Midbrain (tissue), 1 donor: ENCODE results near the gene PAGR1.
"Not testable (repeated sequence)": the region's sequence is repeated elsewhere in the genome, so short reads cannot be mapped to it uniquely, and the experiment has no call there.

Experiments
- DNase-seq: peaks from one replicate; lab custom pipeline; 2025; lab: John Stamatoyannopoulos, UW

Gene PAGR1

DNA sequence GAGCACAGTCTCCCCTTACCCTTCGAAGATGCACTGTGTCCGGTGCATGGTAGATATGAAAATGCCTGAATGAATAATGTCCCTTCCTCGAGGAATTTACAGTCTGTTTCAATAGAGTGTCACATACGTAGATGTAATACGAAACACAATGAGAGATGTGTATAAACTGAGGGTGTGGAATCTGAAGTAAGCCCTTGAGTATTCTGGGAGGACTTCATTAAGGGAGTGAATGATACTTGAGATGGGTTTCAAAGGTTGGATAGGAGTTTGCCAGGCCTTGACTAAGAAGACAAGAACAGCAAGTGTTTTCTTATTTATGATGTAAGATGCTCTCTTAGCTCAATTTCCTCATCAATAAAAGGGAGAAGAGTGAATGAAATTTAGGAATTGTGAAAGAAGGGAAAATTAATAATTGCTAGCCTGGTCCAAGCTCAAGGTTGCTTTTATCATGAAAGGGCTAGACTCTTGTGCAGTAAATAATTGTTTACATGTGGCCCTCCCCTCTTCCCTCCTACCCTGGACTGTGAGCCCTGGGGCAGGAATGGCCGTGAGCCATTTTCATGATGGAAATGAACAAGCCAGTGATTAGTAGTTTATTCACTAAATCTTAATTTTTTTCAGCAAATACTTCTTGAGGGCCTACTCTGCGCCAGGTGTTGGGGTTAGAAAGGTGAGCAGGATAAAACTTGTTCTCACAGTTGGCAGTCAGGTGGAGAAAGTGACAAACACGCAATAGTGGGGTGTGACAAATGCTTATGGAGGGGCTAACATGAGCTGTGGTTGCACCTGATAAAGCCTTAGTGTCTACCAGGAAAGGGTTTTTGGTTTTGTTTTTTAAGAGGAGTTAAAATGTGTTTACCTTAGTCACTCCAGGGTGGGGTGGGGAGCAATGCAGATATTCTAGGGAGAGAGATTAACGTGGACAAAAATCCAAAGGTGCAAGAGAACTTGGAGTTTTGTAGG, 23.8 kb upstream of the PAGR1 start:
- DNase-seq, result no peak

DNA sequence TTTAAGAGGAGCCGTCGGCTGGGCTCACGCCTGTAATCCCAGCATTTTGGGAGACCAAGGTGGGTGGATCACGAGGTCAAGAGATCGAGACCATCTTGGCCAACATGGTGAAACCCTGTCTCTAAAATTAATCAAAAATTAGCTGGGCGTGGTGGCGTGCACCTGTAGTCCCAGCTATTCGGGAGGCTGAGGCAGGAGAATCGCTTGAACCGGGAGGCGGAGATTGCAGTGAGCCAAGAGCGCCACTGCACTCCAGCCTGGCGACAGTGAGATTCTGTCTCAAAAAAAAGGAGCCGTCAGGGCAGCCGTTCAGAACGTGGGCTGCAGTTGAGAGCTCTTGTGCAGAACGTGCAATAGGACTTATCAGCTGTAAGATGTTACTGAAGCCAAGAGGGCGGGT, 22.8 kb upstream of the PAGR1 start:
- DNase-seq, result not testable (repeated sequence)

DNA sequence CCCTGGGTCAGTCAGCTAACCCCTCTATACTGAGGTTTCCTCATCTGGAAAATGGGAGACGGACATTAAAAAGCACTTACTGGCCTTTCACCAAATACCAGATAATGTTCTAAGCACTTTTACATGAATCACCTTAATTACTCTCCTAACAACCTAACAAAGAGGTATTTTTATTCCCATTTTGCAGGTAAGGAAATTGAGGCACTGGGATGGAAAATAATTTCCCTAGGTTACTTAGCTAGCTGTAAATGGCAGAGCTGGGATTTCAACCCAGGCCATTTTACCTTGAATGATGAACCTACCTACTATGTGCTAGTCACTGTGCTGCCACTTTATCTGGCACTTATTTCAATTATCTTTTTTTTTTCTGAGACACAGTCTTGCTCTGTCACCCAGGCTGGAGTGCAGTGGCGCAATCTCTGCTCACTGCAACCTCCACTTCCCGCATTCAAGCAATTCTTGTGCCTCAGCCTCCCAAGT, 21.7 kb upstream of the PAGR1 start:
- no peak for DNase-seq

DNA sequence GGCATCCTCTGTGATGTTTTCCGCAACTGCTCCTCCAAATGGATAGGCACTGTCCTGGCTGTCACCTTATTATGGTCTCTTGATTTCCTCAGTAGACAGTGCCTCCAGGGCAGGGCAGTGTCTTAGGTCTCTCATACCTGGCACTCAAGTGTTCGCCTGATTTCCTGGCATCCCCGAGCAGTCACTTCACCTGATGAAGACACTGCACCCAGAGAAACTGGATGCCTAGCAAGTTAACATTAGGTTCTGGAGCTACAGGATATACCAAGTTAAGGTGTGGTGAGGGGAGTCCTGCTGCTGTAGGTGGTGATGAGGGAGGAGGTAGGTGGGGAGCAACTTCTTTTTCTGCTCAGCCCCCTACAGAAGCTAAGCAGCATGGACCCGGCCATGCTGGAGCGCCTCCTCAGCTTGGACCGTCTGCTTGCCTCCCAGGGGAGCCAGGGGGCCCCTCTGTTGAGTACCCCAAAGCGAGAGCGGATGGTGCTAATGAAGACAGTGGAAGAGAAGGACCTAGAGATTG, 13.5 kb upstream of the PAGR1 start:
- no peak for DNase-seq

DNA sequence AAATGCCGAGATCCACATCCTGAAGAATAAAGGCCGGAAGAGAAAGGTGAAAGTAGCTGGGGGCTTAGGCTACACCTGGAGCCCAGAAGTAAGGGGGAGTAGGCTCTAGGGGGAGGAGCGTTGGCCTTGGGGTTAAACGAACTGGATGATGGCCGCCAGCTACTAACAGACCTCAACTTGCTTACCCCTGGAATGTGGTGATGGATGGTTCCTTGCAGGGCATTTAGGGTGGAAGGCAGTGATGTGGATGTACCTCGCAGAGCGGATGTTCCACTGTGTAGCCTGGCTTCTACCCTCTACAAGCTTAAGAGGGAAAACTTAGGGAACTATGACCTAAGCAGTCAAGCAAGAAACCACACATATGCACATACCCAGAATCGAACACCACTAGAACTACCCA, 11.9 kb upstream of the PAGR1 start:
- DNase-seq, result no peak

- peak; percentile 38 for DNase-seq
Measured at GRCh38 chr16:29804455-29805231, 11.3 kb upstream of the PAGR1 start.

DNA sequence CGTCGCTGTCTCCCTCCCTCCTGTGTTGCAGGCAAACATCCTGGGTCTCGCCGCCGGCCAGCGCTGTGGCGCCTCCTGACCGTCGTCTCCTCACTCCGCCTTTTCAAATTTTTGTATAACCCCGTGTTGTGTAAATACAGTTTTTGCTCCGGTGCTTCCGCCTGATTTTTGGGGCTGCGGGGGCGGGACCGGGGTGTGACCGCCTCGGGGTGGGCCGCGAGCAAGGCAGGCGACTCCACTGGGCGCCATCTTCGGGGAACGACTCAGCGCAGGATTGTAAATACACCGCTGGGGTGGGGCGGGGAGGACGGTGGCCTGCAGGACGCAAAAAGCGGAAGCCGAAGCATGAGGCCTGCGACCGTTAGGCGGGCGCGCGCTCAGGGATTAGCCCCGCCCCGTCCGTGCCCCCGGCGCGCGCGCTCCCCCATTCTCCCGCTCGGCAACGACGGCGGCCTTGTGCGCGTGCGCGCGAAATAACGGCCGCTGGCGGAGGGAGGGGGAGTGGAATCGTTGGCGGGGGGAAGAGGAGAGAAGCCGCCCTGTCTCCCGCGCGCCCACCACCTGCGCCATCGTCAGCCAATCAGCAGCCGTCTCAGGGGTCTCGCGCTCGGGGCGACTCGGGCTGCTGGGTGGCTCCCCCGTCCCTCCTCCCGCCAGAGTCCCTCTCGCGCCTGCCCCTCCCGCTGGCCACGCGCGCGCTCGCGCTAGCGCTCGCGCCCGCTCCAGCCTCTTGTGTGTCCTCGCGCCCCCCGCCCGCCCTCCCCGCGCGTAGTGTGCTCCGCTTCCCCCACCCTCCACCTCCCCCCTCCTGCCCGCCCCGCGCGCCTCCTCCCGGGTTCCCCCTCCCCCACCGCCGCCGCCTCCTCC, 10.5 kb upstream of the PAGR1 start:
- peak; percentile 98 for DNase-seq

- DNase-seq, result peak; percentile 78
Measured at GRCh38 chr16:29806099-29806579, 9.8 kb upstream of the PAGR1 start, which contains the start of gene MAZ. TSS of gene MAZ (plus strand) at chr16:29806529. CDS start at chr16:29806702, 173 bp downstream.

- peak; percentile 25 for DNase-seq
Measured at GRCh38 chr16:29806641-29807425, 9.1 kb upstream of the PAGR1 start.

DNA sequence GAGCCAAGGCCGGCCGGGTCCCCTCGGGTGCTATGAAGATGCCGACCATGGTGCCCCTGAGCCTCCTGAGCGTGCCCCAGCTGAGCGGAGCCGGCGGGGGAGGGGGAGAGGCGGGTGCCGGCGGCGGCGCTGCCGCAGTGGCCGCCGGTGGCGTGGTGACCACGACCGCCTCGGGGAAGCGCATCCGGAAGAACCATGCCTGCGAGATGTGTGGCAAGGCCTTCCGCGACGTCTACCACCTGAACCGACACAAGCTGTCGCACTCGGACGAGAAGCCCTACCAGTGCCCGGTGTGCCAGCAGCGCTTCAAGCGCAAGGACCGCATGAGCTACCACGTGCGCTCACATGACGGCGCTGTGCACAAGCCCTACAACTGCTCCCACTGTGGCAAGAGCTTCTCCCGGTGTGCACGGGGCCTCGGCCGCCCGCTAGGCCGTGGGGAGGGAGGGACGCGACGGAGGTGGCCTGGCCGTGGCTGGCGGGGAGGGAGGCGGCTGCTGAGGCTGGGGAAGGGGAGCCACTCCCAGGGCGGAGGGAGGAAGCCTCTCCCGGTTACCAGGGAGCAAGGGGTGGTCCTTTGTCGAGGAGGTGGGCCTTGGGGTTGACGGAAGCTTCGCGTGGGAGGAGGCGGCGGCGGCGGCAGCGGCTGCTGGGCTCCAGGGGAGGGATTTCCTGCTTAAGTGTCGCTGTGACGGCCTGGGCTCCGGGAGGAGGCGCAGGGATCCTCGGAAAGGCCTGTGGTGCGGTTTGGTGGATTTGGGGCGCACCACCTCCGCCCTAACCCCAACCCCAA, 8.3 kb upstream of the PAGR1 start:
- DNase-seq, result peak; percentile 88

DNA sequence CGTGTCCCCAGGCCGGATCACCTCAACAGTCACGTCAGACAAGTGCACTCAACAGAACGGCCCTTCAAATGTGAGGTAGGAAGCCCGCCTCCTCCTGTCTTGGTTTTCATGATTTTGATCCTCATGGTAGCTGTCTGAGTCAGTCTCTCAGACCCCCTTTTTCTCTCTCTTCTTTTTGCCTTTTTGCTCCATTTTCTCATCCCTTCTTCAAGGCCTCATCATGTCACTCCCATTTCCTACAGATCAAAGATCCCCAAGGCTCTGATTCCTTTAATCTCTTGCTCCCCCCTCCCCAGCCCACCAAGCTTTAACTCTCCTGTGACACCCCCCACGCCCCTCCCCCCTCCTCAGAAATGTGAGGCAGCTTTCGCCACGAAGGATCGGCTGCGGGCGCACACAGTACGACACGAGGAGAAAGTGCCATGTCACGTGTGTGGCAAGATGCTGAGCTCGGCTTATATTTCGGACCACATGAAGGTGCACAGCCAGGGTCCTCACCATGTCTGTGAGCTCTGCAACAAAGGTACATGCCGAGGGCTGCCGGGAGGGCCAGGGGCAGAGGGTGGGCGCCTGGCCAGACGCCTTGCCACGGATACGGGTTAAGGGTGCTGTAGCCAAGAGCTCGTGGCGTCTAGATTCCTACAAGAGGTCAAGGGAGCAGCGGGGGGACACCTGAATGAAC, 7.6 kb upstream of the PAGR1 start:
- no peak for DNase-seq

DNA sequence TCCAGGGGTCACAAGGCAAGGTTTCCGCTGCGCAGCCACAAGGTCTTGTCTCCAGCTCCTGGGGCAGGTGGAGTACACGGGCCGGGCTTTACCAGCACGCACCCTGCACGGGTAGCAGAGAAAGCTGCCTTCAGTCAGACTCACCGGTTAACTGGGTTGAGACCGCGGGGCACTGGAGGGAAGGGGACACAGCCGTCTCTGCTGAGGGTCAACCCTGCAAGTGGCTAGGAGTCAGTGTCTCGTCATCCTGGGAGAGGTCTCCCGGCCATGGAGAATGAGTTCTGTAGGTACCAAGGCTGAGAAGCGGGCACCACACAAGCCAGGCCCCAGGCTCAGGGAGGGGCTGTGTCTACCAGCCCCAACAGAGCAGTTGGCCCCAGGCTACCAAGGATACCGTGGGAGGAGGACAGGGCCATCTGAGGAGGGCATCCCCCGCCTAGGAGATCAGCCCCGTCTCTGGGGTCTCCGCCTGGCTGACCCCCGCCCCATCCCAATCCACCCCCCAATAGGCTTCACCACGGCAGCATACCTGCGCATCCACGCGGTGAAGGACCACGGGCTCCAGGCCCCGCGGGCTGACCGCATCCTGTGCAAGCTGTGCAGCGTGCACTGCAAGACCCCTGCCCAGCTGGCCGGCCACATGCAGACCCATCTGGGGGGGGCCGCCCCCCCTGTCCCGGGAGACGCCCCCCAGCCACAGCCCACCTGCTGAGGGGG, 6.8 kb upstream of the PAGR1 start:
- no peak for DNase-seq

GRCh38 chr16:29809850-29810698, 5.9 kb upstream of the PAGR1 start:
- no peak for DNase-seq

DNA sequence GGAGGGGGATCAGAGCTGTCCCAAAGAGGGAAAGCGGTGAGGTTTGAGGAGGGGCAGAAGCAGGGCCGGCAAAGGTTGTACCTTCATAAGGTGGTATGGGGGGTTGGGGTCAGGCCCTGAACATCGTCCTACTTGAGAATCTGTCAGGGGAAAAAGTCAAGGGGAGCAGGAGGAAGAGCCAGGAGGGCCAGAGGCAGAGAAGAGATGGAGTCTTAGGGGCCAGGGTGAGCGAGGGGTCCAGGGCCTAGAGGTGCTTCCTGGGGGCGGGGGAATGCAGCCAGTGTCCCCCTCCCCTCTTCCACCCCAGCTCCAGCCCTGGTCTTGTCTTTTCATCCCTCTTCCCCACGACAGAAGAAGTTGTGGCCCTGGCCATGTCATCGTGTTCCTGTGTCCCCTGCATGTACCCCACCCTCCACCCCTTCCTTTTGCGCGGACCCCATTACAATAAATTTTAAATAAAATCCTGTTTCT, 5.2 kb upstream of the PAGR1 start:
- no peak for DNase-seq

DNA sequence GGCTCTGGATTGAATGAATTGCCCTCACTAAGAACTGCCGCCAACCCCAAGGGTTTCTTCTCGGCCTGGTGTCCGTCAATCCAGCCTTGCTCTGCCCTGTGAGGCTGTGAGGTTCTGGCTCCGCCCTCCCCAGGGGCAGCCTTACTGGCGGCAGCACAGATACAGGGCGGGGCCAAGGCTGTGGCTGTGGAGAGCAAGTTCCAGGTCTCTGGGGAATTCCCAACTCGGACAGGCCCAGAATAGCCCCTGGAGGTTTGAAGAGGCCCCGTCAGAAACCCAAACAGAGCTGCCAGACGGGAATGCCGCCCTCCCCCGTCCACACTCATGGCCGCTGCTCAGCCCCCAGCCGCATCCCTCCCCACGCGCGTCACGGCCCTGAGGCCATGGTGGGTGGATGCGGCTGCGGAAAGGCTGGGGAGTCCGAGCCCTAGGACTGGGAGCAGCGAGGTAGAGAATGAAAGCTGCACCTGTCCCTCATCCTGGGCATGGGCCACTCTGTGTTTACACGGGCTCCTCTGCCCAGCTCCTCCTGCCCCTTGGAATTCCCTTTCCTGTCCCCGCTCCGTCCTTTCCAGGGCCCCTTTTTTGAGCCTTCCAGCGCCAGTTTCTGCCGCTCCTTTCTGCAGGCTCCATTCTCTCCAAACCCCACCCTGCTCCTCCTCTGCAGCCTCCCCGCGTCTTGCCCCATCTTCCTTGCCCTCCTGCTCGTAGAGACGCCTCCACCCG, 4.6 kb upstream of the PAGR1 start:
- DNase-seq, result peak; percentile 91

GRCh38 chr16:29811896-29812665, 3.9 kb upstream of the PAGR1 start, which contains the start of gene PRRT2:
TSS of gene PRRT2 (plus strand) at chr16:29812193. CDS start at chr16:29813055, 862 bp downstream.
- peak; percentile 59 for DNase-seq
